Liver (tissue), 9 donors: ENCODE measurements around the gene MLXIP. TPM values are rescaled to one million over a fixed set of nuclear protein-coding genes. Genes with fewer than 3 reads are reported as not detected.

ENCODE experiments used
- DNase-seq: peaks from one replicate; pipeline ENCODE4 v3.0.0-alpha.2; 2017; ENCODE audit warnings: low spot score
- H3K27ac ChIP-seq, 2 donors: one replicate each; pipeline ENCODE4 v1.7.0; 2013; ENCODE audit warnings: inconsistent platforms in 2 of 2, low read length in 2 of 2, control low read depth in 1 of 2, low read depth in 1 of 2, mild to moderate bottlenecking in 1 of 2
- H3K27me3 ChIP-seq, 4 donors: one replicate each; pipeline versions ENCODE4 v1.6.1 to v1.7.0; 2013; ENCODE audit warnings: low read length in 3 of 4, inconsistent platforms in 1 of 4, mild to moderate bottlenecking in 1 of 4, moderate library complexity in 1 of 4; ENCODE audit not compliant: control insufficient read depth in 4 of 4, insufficient read depth in 4 of 4
- H3K36me3 ChIP-seq, 4 donors: one replicate each; pipeline versions ENCODE4 v1.6.1 to v1.7.0; 2013; ENCODE audit warnings: low read length in 3 of 4, mild to moderate bottlenecking in 3 of 4, low read depth in 1 of 4, moderate library complexity in 1 of 4; ENCODE audit not compliant: control insufficient read depth in 4 of 4, insufficient read depth in 3 of 4
- H3K4me1 ChIP-seq, 4 donors: one replicate each; pipeline versions ENCODE4 v1.6.1 to v1.7.0; 2013; ENCODE audit warnings: low read length in 3 of 4, mild to moderate bottlenecking in 3 of 4, moderate library complexity in 1 of 4; ENCODE audit not compliant: control insufficient read depth in 4 of 4, insufficient read depth in 4 of 4
- H3K4me3 ChIP-seq, 3 donors: one replicate each; pipeline versions ENCODE4 v1.6.1 to v1.7.0; 2013; ENCODE audit warnings: low read length in 3 of 3, control low read depth in 1 of 3, low read depth in 1 of 3, mild to moderate bottlenecking in 1 of 3
- H3K9ac ChIP-seq, 2 donors: one replicate each; pipeline ENCODE4 v1.7.0; 2013; ENCODE audit warnings: low read length in 2 of 2, mild to moderate bottlenecking in 2 of 2, moderate library complexity in 2 of 2, control low read depth in 1 of 2, low read depth in 1 of 2
- H3K9me3 ChIP-seq, 4 donors: one replicate each; pipeline versions ENCODE4 v1.6.1 to v1.7.0; 2013; ENCODE audit warnings: low read length in 3 of 4; ENCODE audit not compliant: control insufficient read depth in 4 of 4
- CTCF ChIP-seq: fragments of 150-350 bp; IDR thresholded peaks from 2 replicates; pipeline ENCODE4 v1.5.1; 2017; ENCODE audit warnings: improper control_type of control experiment, low read depth, low read length; ENCODE audit not compliant: missing input control
- EGR1 ChIP-seq, 2 donors: IDR thresholded peaks; 2 replicates each; pipeline ENCODE4 v1.6.1; 2016 to 2018; ENCODE audit warnings: antibody characterized with exemption in 2 of 2, low read depth in 2 of 2
- GABPA ChIP-seq, 2 donors: IDR thresholded peaks in 1 of 2; conservative IDR thresholded peaks in 1 of 2; 2 replicates each; pipeline ENCODE4 v1.6.1; 2016; ENCODE audit warnings: antibody characterized with exemption in 2 of 2, mild to moderate bottlenecking in 1 of 2, moderate library complexity in 1 of 2
- HNF4A ChIP-seq, 2 donors: conservative IDR thresholded peaks; 2 replicates each; pipeline ENCODE4 v1.6.1; 2016; ENCODE audit warnings: antibody characterized with exemption in 2 of 2, mild to moderate bottlenecking in 2 of 2
- HNF4G ChIP-seq: IDR thresholded peaks from 2 replicates; pipeline ENCODE4 v1.6.1; 2016; ENCODE audit warnings: antibody characterized with exemption
- JUND ChIP-seq, 2 donors: IDR thresholded peaks; 2 replicates each; pipeline ENCODE4 v1.6.1; 2016; ENCODE audit warnings: antibody characterized with exemption in 2 of 2
- MAX ChIP-seq: IDR thresholded peaks from 2 replicates; pipeline ENCODE4 v1.6.1; 2016; ENCODE audit warnings: antibody characterized with exemption
- NR2F2 ChIP-seq: IDR thresholded peaks from 2 replicates; pipeline ENCODE4 v1.6.1; 2016; ENCODE audit warnings: antibody characterized with exemption
- REST ChIP-seq: IDR thresholded peaks from 2 replicates; pipeline ENCODE4 v1.6.1; 2016; ENCODE audit warnings: antibody characterized with exemption, mild to moderate bottlenecking
- RXRA ChIP-seq, 2 donors: IDR thresholded peaks; 2 replicates each; pipeline ENCODE4 v1.6.1; 2017 to 2018; ENCODE audit warnings: antibody characterized with exemption in 2 of 2, mild to moderate bottlenecking in 1 of 2
- SP1 ChIP-seq: IDR thresholded peaks from 2 replicates; pipeline ENCODE4 v1.6.1; 2018; ENCODE audit warnings: antibody characterized with exemption, mild to moderate bottlenecking
- TAF1 ChIP-seq: conservative IDR thresholded peaks from 2 replicates; pipeline ENCODE4 v1.6.1; 2016; ENCODE audit warnings: antibody characterized with exemption, mild to moderate bottlenecking
- ZBTB33 ChIP-seq: IDR thresholded peaks from 2 replicates; pipeline ENCODE4 v1.6.1; 2016; ENCODE audit warnings: antibody characterized with exemption
- WGBS: extraction: QIAGEN DNeasy Blood & Tissue Kit; methylation state at CpG from one replicate; pipeline ENCODE4 v1.1.7; 2013; 5-methylcytosine and 5-hydroxymethylcytosine counted together
- polyA plus RNA-seq, 2 donors: library from polyadenylated mRNA; stranded (reverse) in 1 of 2; unstranded in 1 of 2; fragments of 200-250 nt in 1 of 2; fragments of >200 nt in 1 of 2; fragmentation: Nextera tagmentation in 1 of 2; extraction: Ambion mirVana in 1 of 2; gene quantifications; one replicate each; pipeline versions ENCODE4 v1.2.1 to v1.2.3, GENCODE V29; 2013 to 2015
- total RNA-seq, 2 donors: library from RNA; depleted of rRNA; stranded (reverse); fragments of >200 nt; gene quantifications; one replicate each; pipeline ENCODE4 v1.2.3, GENCODE V29; 2014
- donor health status: healthy.
- donor health status: healthy.
- donor health status: healthy.
- donor health status: healthy.
- donor health status: healthy.

MLXIP gene
- total and polyA plus RNA-seq, 4 donors = 10.6 to 19.5 (median 11.0) TPM

GRCh38 chr12:122192441-122192840, 113.9 kb downstream of the MLXIP start (continued):
- TF ChIP-seq HNF4A (conservative IDR thresholded peaks at IDR 0.05) (no peak), EGR1 (IDR thresholded peaks at IDR 0.05; ENCODE audit: low read depth in 2 of 2) (no peak), ZBTB33 (no peak)

- no peak for DNase-seq
- Histone ChIP-seq H3K9me3 (no peaks in the 10 kb centered on the region), H3K27me3 (peaks cover 0 to 3% (median 0%) of the 10 kb centered on the region in 4 donors), H3K4me1 (no peaks in the 10 kb centered on the region), H3K36me3 (no peaks in the 10 kb centered on the region), H3K4me3 (no peak overlapping the region), H3K9ac (no peak overlapping the region), H3K27ac (no peak overlapping the region)
- TF ChIP-seq JUND (IDR thresholded peaks at IDR 0.05) (no peak), EGR1 (IDR thresholded peaks at IDR 0.05; ENCODE audit: low read depth in 2 of 2) (no peak), TAF1 (no peak), HNF4G (no peak), REST (no peak), HNF4A (conservative IDR thresholded peaks at IDR 0.05) (no peak), ZBTB33 (no peak), CTCF (no peak), NR2F2 (no peak), MAX (no peak), SP1 (no peak), RXRA (IDR thresholded peaks at IDR 0.05) (no peak), GABPA (IDR thresholded peaks at IDR 0.05 in 1 of 2, conservative IDR thresholded peaks at IDR 0.05 in 1 of 2) (no peak)
- WGBS = 75% methylated on average over 1 of the region's 1 CpG
Measured at GRCh38 chr12:122194804-122195203, 116.2 kb downstream of the MLXIP start.
